ENCODE results near the gene KIF13A. TPM values are rescaled to one million over a fixed set of nuclear protein-coding genes. Genes with fewer than 3 reads are reported as not detected.

Gene KIF13A
- total and polyA plus RNA-seq, 2 donors (not counting 3 experiments of a cell fraction or from before 2014, with no cell fraction given): 24.9 to 65.8 TPM

- POLR2A ChIA-PET: no interaction called here
- Histone ChIP-seq H3K9ac (replicated peaks; ENCODE audit: extremely low read depth, insufficient read depth, low read length) (no peak overlapping the region), H3K4me1 (ENCODE audit: control insufficient read depth, extremely low read depth, insufficient read depth, low read length) (peaks cover 8% of the 10 kb centered on the region), H3K79me2 (ENCODE audit: control insufficient read depth, insufficient read depth, low read length) (peaks cover 13% of the 10 kb centered on the region), H3K27me3 (ENCODE audit: control insufficient read depth in 2 of 2, insufficient read depth in 2 of 2, low read length in 2 of 2) (no peaks in the 10 kb centered on the region), H3K4me2 (ENCODE audit: insufficient read depth, low read length) (no peak overlapping the region), H3K9me3 (replicated peaks; ENCODE audit: control insufficient read depth, insufficient read depth, low read length) (no peaks in the 10 kb centered on the region), H3K27ac (ENCODE audit: insufficient read depth, low read depth, low read length) (no peak overlapping the region), H3K4me3 (replicated peaks in 1 of 3; ENCODE audit: insufficient read depth in 1 of 3, low read depth in 1 of 3, low read length in 3 of 3) (no peak overlapping the region), H3K36me3 (ENCODE audit: control insufficient read depth in 2 of 2, extremely low read depth in 1 of 2, insufficient read depth in 2 of 2, low read length in 2 of 2) (no peaks in the 10 kb centered on the region), H2AFZ (ENCODE audit: low read depth, low read length) (no peak overlapping the region), H3K9me1 (replicated peaks; ENCODE audit: control insufficient read depth, extremely low read depth, insufficient read depth, low read length) (no peaks in the 10 kb centered on the region), H4K20me1 (replicated peaks; ENCODE audit: control insufficient read depth, extremely low read depth, insufficient read depth, low read length) (peaks cover 2% of the 10 kb centered on the region)
- no peak for TF ChIP-seq JUN (IDR thresholded peaks at IDR 0.05; ENCODE audit: borderline replicate concordance, insufficient read depth, insufficient read length, low read depth)
- TF ChIP-seq MAX (IDR thresholded peaks at IDR 0.05; ENCODE audit: insufficient read depth, insufficient read length): no peak
- no peak for TF ChIP-seq MYC (IDR thresholded peaks at IDR 0.05; ENCODE audit: low read depth, low read length)
- TF ChIP-seq POLR2AphosphoS5 (IDR thresholded peaks at IDR 0.05; ENCODE audit: insufficient read depth, low read depth, low read length): no peak
- no peak for TF ChIP-seq FOS (IDR thresholded peaks at IDR 0.05; ENCODE audit: borderline replicate concordance, insufficient read depth, low read length)
- no peak for TF ChIP-seq POLR2A (IDR thresholded peaks at IDR 0.05; ENCODE audit: low read depth, low read length)
- dilution Hi-C loops (cut with MboI; ENCODE audit: extremely low pct_ligation_motif_present, low sequenced_read_pairs) (no loop called here), intact Hi-C loops (cut with micrococcal nuclease) (no loop called here)
- BruUV-seq (replicated peaks): no TSS peak
- DNase-seq (ENCODE audit: low read depth, low spot score) (no peak), FAIRE-seq (no peak)
- CTCF ChIA-PET: interaction anchor here (0.9 to 1.2 kb wide), 2 partner anchors 19 to 40 kb away, joined by 3 read pairs; no protein-coding TSS in a partner anchor
Observed at GRCh38 chr6:17904491-17905120, 82.8 kb downstream of the KIF13A start.

- Histone ChIP-seq H4K20me1 (replicated peaks; ENCODE audit: control insufficient read depth, extremely low read depth, insufficient read depth, low read length) (peaks cover 2% of the 10 kb centered on the region), H3K36me3 (ENCODE audit: control insufficient read depth in 2 of 2, extremely low read depth in 1 of 2, insufficient read depth in 2 of 2, low read length in 2 of 2) (no peaks in the 10 kb centered on the region), H3K4me1 (ENCODE audit: control insufficient read depth, extremely low read depth, insufficient read depth, low read length) (peaks cover 8% of the 10 kb centered on the region), H3K9me1 (replicated peaks; ENCODE audit: control insufficient read depth, extremely low read depth, insufficient read depth, low read length) (no peaks in the 10 kb centered on the region), H3K4me3 (replicated peaks in 1 of 3; ENCODE audit: insufficient read depth in 1 of 3, low read depth in 1 of 3, low read length in 3 of 3) (no peak overlapping the region), H3K9ac (replicated peaks; ENCODE audit: extremely low read depth, insufficient read depth, low read length) (no peak overlapping the region), H3K79me2 (ENCODE audit: control insufficient read depth, insufficient read depth, low read length) (peaks cover 13% of the 10 kb centered on the region), H3K27me3 (ENCODE audit: control insufficient read depth in 2 of 2, insufficient read depth in 2 of 2, low read length in 2 of 2) (no peaks in the 10 kb centered on the region), H3K9me3 (replicated peaks; ENCODE audit: control insufficient read depth, insufficient read depth, low read length) (no peaks in the 10 kb centered on the region), H3K4me2 (ENCODE audit: insufficient read depth, low read length) (no peak overlapping the region), H3K27ac (ENCODE audit: insufficient read depth, low read depth, low read length) (no peak overlapping the region), H2AFZ (ENCODE audit: low read depth, low read length) (no peak overlapping the region)
- no TSS peak for BruUV-seq (replicated peaks)
- dilution Hi-C loops (cut with MboI; ENCODE audit: extremely low pct_ligation_motif_present, low sequenced_read_pairs) (no loop called here), intact Hi-C loops (cut with micrococcal nuclease) (no loop called here)
- TF ChIP-seq MYC (IDR thresholded peaks at IDR 0.05; ENCODE audit: low read depth, low read length) (no peak), MAX (IDR thresholded peaks at IDR 0.05; ENCODE audit: insufficient read depth, insufficient read length) (no peak), GATA2 (IDR thresholded peaks at IDR 0.05; ENCODE audit: insufficient read depth, insufficient read length, low read depth, low read length) (no peak), CTCF (IDR thresholded peaks at IDR 0.05; ENCODE audit: extremely low read depth in 1 of 2, insufficient read depth in 1 of 2, low read depth in 1 of 2, low read length in 2 of 2) (no peak), POLR2AphosphoS5 (IDR thresholded peaks at IDR 0.05; ENCODE audit: insufficient read depth, low read depth, low read length) (no peak), EZH2 (IDR thresholded peaks at IDR 0.05; ENCODE audit: borderline replicate concordance, low read depth, low read length, severe bottlenecking) (no peak), POLR2A (IDR thresholded peaks at IDR 0.05; ENCODE audit: low read depth, low read length) (no peak), FOS (IDR thresholded peaks at IDR 0.05; ENCODE audit: borderline replicate concordance, insufficient read depth, low read length) (no peak)
- DNase-seq (ENCODE audit: low read depth, low spot score): no peak
- CTCF ChIA-PET: interaction anchor here (1.6 kb wide), 1 partner anchor 13 kb away, joined by 4 read pairs; no protein-coding TSS in a partner anchor
- POLR2A ChIA-PET: no interaction called here
- no peak for FAIRE-seq
Observed at GRCh38 chr6:17902974-17903373, 84.5 kb downstream of the KIF13A start.

Measured in endothelial cell of umbilical vein (primary cell).